COLO829 (cell line): Measurements from ENCODE around the gene ANKRD36B.
"Not testable (repeated sequence)": the region's sequence is repeated elsewhere in the genome, so short reads cannot be mapped to it uniquely, and the experiment has no call there.

Source experiments
- DNase-seq: peaks from one replicate; pipeline ENCODE4 v3.0.0; 2012; ENCODE audit warnings: low spot score

Gene ANKRD36B

DNA sequence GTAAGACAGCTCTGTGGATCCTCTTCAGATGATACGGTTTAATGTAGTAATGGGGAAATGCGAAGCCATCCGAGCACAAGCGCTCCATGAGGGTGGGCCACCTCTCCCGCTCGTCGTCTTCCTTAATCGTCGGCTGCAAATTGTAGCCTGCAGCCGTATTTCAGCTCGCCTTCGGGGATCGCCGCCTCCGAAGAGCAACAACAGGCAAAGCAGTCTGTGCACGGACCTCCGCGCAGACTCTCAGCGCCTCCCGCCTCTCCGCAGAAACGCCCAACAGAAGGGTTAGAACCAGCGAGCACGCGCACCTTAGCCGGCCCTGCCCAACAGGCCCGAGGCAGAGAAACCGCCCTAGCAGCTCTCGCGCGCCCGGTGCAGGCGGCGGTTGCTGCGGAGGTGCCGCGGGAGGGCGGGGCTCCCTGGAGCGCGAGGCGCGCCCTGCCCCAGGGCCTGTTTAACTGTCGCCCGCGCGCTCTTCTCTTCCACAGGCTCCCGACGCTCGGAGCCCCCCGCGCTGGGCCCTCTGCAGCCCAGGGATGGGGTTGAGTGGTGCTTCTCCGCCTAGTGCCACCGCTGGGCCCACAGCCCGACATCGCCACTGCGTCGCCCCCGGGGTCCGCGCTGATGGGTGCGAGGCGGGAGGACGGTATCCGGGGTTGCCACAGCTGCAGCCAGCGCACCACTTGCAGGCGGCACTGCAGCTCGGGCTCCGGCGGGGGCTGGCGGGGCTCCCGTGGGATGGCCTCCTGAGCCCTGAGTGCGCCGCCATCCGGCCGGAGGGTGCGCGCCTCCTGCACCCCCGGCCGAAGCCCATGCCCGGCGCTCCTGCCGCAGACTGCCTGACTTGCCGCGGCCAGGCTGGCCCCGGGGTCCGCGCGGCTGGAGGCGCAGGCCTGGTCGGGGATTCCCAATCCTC is at the start of gene ANKRD36B:
ANKRD36B (minus strand) TSS at position 280 of the 913 bp plus-strand sequence; CDS start at position 88, 192 bp downstream.
- peak; percentile 26 for DNase-seq

DNA sequence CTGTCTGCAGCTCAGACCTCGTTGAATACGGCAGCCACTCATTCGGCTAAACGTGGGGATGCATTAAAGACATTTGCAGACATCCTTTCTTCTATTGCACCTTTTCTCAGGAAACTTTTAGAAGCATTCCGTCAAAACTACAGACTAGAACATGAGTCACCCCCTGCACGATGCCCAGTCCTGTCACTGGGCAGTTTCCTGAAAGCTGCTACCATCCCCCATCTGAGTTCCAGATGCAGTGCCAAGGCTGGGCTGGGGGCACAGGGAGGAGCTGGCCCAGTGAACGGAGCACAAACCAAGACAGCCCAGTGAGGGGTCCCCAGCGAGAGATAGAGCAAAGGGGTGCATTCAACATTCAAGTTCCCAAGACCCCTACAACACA is 36.4 kb upstream of the ANKRD36B start:
- DNase-seq, result not testable (repeated sequence)

DNA sequence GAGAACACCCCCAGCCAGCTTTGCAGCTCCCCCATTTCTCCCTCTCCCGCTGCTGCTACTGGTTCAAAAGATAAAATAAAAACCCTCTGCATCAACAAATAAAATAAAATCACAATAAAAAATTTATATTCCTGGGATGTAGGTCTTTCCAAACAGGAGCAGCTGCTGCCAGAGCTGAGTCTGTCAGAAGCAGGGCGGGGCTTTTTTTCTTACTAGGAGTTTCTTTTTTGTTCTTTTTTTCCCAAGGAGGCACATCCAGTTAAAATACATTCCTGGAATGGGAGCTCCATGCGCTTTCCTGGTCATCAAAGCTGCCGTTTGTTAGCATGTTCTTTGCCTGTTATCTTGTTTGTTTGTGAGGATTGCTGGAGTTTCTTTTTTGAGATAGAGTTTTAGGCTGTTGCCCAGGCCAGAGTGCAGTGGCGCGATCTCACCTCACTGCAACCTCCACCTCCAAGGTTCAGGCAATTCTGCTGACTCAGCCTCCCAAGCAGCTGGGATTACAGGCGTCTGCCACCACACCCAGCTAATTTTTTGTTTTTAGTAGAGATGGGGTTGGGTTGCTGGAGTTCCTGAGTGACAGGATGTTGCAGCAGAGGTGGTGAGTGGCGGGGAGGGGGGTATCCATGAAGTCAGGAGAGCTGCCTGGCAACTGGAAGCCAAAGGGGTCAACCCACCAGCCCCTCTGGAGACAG is 35.8 kb upstream of the ANKRD36B start:
- DNase-seq, result not testable (repeated sequence)

DNA sequence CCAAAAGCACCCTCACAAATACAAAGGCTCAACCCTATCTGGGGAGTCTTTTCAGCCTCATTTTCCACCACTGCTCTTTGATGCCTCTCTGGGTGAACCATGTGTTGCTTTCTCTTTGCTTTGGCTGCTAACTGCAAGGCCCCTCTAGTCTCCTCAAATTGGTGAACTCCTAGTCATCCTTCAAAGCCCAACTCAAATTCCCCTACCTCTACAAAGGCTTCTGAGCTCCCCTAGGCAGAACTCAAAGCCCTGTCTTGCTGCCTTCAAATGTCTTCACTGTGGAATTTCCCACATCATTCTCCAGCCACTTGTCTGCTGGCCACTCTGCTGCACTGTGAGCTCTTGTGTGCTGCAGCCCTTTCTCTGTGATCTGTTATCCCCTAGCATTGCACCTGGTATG is 33.3 kb upstream of the ANKRD36B start:
- DNase-seq, result not testable (repeated sequence)

DNA sequence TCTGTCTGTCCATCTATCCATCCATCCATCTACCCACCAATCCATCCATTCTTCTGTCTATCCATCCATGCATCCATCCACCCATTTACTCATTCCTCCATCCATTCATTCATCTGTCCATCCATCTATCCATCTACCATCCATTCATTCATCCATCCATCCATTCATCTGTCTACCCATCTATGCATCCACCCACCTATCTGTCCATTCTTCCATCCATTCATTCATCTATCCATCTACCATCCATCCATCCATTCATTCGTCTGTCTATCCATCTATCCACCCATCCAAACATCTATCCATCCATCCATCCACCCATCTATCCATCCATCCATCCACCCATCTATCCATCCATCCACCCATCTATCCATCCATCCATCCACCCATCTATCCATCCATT is 30.8 kb upstream of the ANKRD36B start:
- DNase-seq, result not testable (repeated sequence)

DNA sequence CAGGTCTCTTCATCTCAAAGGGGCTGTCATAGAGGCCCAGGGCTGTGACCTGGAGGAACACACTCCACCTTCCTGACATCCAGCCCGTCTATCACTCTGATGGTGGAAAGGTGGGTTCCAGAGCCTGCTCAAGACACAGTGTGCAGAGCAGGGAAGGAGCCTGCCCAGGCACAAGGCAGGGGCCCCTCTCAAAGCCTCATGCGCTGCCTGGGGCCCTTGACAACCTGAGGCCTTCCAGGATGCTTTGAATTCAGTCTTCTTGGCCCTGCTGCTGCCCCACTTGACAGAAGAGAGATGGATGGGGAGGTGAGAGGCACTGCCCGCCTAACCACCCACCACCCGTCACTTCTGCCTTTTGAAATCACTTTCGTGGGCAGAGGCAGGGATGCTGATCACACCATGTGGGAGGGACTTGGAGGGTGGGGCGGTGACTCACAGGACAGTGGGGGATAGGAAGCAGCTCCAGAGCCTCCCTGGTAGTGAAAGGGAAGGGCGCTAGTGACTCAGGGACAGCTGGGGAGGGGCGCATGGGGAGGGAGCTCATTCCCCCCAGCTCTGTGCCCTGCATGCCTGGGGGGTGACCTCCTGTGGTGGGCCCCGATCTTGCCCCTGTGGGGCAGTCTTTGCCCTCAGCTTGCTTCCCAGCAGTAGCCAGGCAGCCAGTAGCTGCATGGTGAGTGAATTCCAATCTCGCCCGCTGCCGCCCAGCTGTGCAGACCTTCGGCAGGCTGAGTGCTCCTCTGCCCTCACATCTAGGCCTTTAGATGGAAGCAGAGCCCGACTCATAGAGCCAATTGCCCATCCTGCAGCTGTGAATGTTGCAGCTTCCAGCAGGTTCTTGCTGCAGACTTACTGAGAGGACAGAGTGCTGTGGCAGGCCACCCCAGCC is 29.5 kb upstream of the ANKRD36B start:
- not testable (repeated sequence) for DNase-seq

DNA sequence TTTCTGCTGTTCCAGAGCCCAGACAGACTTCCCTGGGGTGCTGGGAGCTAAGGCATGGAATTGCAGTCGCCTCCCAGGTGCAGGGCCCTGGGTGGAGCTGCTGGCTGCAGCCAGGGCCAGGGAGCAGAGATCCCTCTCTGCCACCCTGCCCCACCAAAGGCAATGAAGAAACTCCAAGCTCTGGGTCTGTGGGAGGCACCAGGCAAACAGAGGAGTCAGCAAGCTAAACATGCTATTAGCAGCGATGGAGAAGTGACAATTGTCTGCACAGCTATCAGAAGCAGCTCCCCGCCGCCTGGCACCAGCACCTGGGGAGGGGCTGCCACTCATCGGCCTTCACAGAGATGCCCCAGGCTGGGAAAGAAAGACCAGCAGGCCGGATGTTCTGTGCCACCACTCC is 28.2 kb upstream of the ANKRD36B start:
- no peak for DNase-seq

DNA sequence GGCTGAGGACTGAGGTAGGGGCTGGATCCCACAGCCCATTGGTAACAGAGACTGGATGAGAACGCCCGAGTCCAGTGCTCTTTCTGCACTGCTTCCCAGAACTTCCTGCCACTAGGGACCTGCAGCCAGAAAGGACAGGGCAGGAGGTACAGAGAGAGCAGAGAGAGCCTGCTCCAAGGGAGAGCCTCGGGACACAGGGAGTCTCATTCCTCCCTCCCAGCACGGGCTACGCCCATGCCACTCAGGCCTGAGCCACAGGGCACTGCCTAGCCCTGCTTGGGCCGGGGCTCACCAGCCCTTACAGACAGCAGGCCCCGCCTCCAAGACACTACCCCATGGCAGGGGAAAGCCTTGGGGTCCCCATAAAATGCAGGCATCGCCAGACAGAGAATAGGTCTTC is 26.1 kb upstream of the ANKRD36B start:
- DNase-seq, result not testable (repeated sequence)

DNA sequence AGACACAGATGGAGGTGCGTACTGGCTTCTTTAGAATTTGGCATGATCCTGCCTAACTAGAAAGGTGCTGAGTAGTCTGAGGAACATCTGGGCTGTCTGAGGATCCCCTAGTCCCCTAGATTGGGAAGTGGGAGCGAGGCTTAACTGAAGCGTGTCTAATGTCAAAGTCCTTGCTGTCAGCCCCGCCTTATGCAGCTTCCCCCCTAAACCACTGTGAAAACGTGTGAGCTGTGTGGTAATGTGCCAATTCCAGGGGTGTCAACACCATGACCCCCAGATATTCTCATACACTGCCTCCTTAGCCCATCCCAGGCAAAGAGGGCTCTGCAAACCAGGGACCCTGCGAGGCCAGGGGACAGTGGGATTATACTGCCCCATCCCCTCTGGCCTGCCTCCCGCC is 22.2 kb upstream of the ANKRD36B start:
- not testable (repeated sequence) for DNase-seq

DNA sequence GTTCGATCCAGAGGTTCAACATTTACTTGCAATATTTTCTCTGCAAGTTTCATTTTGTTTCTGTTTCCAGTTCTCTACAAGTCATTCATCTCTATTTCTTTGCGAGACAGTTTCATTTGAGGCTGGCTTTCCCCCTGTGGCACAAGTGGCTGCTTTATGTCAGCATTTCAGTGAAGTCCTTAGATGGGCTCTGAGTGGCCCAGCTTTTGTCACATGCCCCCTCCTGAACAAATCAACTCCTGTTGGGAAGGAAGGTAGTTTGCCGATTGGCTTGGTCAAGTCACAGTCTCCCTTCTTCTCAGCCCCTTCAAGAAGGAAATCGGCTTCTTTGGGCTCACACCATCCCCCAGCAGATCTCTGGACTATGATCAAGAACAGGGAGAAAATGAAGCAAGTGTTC is 19.1 kb upstream of the ANKRD36B start:
- DNase-seq, result not testable (repeated sequence)

DNA sequence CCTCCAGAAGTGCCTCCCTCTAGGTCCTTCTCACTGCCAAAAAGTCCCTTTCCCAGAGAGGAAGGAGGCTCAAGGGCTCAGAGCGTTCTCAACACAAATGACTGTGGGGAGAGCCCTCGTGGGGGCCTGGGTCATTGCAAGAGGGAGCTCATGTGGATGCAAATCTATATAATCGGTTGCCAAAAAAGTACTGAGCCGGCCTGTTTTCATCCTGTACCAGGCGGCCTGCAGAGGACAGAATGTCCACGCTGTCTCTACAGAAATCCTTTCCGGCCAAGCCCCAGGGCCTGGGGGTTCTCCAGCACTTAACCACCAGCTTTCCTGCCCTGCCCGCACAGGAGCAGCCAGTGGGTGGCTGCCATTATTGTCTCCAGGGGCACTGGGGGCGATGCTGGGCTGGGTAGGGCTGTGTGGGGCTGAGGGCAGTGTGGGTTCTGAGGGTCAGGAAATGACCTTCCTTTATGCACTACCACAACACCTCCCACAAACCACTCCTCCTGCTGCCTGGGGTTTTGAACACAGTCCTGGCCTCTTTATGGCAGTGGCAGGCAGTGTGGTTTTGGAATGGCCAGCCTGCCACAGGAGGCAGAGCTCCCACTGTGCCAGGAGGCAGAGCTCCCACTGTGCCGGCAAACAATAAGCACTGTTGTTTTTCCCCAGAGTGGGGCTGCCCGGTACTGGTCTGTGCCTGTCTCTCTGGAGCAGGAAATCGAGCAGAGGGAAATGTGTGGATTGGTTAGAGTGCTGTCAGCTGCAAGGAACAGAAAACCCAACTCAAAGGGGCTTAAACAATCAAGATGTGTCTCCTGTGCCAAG is 16.1 kb upstream of the ANKRD36B start:
- DNase-seq, result not testable (repeated sequence)

DNA sequence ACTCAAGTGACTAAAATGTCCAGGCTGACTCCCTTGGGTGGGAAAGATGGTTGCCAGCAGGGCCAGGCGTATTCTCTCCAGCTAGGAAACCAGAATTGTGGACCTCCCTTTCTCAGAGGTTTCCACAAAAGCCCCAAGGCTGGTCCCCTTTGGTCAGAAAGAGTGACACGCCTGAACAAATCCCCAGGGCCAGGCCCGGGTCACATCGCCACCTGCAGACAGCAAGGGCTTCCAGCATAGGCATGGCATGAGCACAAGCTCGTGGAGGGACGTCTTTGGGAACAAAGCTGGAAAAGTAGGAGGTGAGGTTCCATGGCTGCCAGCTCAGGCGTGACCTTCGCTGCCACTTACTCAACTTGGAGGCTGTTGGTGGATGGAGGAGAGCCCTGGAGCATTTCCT is 15.4 kb upstream of the ANKRD36B start:
- DNase-seq, result not testable (repeated sequence)

DNA sequence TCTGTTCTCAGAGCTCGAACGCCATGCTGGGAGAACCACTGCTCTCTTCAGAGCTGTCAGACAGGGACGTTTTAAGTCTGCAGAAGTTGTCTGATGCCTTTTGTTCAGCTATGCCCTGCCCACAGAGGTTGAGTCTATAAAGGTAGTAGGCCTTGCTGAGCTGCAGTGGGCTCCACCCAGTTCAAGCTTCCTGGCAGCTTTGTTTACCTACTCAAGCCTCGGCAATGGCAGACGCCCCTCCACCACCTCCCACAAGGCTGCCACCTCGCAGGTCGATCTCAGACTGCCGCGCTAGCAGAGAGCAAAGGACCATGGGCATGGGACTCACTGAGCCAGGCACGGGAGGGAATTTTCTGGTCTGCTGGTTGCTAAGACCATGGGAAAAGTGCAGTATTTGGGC is 11.9 kb upstream of the ANKRD36B start:
- DNase-seq, result not testable (repeated sequence)

DNA sequence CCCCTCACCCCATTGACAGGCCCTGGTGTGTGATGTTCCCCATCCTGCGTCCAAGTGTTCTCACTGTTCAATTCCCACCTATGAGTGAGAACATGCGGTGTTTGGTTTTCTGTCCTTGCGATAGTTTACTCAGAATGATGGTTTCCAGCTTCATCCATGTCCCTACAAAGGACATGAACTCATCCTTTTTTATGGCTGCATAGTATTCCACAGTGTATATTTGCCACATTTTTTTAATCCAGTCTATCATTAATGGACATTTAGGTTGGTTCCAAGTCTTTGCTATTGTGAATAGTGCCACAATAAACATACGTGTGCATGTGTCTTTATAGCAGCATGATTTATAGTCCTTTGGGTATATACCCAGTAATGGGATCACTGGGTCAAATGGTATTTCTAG is 6.5 kb upstream of the ANKRD36B start:
- not testable (repeated sequence) for DNase-seq

DNA sequence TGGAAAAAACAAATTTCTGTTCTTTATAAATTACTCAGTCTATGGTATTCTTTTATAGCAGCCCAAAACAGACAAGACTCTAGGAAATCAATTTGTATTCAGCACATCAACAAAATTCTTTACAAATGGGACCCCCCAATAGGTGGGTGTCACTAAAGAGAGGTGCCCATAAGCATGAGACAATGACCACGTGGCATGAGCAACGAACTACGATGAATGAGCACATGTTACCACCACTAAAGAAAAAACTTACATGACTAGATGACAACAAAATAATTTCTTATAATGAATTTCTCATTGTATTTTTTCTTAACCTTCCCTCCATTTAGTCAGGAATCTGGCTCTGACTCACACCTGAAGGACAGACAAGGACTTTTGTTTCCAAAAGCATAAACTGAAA is 3.8 kb upstream of the ANKRD36B start:
- not testable (repeated sequence) for DNase-seq

DNA sequence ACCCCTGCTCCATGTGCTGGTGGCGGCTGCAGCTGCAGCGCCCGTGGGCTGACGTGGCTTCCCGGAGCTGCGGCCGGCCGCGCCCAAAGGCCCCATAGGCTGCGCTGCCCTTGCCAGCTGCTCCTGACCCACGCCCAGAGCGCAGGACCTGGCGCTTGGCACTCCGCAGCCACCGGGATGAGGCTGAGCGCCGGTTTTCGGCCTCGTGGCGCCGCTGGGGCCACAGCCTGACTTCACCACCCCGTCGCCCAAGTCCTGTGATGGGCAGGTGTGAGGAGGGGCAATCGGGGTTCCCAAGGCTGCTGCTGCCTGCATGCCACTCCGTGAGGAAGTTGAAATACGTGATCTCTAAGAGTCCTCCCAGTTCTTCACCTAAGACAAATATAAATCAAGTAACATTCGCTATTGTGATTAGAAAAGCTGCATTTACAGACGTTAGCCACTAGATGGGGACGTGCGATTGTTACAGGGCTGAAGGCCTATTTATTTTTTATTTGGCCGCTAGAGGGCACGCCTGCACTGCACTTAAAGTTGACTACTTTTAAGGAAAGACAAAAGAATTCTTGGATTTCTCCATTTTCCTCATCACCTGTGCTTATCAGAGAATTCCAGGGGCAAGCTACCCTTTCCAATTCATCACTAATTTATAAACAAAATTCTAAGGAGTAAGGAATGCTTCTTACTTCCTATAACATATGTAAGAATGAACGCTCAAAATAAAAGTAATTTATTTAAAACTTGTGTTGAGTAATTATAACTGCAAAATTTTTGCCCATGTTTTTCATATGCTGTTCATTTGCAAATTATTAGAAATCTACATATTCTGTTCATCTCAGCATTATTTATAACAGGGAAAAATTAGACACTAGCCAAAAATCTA is 1.1 kb upstream of the ANKRD36B start:
- DNase-seq, result peak; percentile 45

DNA sequence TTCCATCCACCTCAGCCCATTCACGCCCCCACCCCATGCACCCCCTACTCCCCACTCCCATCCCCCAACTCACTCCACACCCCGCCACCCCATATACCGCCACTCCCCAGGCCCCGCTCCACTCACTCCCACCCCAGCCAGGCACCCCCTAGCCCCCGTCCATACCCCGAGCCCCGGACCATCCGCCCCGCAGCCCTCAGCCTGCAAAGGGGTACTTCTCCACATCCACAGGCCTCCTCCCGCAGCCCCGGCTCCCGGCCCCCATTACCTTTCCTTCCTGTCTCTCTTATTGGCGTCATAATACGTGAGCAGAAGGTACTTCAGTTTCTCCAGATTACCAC is 450 bp downstream of the ANKRD36B start:
- DNase-seq, result not testable (repeated sequence)

DNA sequence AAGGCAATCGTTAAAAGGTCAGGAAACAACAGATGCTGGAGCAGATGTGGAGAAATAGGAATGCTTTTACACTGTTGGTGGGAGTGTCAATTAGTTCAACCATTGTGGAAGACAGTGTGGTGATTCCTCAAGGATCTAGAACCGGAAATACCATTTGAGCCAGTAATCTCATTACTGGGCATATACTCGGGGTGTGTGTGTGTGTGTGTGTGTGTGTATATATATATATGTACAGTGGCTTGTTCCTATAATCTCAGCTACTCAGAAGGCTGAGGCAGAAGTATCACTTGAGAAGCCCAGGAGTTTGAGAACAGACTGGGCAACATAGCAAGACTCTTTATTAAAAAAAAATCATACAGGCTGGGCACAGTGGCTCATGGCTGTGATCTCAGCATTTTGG is 24.0 kb downstream of the ANKRD36B start:
- DNase-seq, result not testable (repeated sequence)

DNA sequence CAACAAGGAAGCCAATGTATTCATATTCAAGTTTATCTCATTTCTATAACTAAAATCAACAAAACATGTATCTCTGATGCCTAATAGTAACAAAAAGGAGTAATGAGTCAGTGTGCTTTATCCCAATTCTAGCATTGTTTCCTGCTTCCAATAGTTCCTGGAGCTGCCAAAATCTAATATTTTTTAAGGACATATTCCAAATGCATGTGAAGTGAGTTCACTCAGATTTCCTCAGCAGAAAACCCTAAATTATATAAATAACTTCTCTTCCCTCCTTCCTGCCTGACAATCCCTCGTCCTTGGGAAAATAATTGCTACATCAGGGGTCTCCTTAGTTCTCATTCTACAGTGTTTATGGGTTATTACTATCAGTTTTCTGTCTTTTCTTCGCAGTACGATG is 37.3 kb downstream of the ANKRD36B start:
- DNase-seq, result not testable (repeated sequence)

DNA sequence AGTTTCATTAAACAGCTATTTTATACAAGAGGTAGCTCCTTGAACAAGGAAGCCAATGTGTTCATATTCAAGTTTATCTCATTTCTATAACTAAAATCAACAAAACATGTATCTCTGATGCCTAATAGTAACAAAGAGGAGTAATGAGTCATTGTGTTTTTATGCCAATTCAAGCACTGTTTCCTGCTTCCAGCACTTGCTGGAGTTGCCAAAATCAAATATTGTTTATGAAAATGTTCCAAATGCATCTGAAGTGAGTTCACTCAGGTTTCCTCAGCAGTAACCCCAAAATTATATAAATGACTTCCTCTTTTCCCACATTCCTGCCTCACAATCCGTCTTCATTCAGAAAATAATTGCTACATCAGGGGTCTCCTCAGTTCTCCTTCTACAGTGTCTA is 39.2 kb downstream of the ANKRD36B start:
- not testable (repeated sequence) for DNase-seq
